HG03469 (cell line): ENCODE measurements around the gene FAM3D.

Experiments
- ATAC-seq: cut with Tn5 transposase; IDR thresholded peaks from one replicate; pipeline ENCODE4 v1.9.1; 2021; ENCODE audit warnings: mild to moderate bottlenecking, moderate library complexity, moderate number of reproducible peaks; ENCODE audit not compliant: unreplicated experiment

Gene FAM3D

GRCh38 chr3:58657571-58658141 lies 8.9 kb downstream of the FAM3D start:
- no peak for ATAC-seq

DNA sequence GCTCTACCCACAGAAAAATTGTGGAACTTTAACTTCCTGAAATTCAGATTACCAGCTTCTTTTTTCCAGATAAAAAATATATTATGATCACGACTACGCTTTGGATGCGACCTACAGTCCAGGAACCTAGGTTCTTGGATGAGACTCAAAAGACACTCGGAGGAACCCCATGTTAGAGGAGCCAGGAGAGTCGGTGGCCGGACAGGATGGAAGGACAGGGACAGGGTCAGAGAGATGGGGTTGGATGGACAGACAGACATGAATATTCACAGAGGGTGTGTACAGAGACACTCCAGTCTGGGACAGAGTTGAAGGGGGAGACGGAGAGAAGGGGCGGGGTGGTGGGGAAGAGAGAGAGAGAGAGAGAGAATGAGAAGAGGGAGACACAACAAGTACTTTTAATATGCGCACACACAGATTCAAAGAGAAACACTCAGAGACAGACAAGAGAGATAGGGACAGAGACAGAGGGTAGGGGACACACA lies 9.5 kb downstream of the FAM3D start:
- ATAC-seq: no peak

- no peak for ATAC-seq
Measured at GRCh38 chr3:58656631-58657030, 9.9 kb downstream of the FAM3D start.

- no peak for ATAC-seq
Measured at GRCh38 chr3:58654466-58654865, 12.1 kb downstream of the FAM3D start.

DNA sequence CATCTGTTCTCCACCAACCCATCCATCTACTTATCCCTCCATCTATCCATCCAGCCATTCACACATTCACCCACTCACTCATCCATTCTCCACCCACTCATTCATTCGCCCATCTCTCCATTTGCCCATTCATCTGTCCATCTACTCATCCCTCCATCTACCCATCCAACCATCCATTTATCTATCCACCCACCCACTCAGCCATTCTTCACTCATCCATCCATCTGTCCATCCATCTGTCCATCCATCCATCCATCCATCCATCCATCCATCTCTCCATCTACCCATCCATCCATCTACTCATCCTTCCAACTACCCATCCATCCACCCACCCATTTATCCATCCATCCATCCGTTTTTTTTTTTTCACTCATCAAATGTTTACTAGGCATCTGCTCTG lies 13.9 kb downstream of the FAM3D start:
- no peak for ATAC-seq

DNA sequence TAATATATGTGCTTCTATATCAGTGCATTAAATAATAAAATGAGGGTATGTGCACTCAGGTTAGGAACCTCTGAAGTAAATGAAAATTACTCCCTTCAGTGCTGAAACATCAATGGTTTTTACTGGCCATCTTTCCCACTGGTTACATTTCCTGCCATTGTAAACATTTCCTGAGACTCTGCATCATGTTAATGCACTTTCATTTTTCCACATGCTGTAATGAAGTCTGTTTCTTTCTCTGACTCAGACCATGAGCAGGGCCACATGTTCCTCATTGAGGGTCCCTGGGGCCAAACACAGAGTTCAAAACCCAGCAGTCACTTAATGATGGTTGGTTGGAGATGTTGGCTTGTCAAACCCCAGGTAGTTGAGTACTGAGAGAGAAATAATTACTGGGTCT lies 15.3 kb downstream of the FAM3D start:
- ATAC-seq: no peak

GRCh38 chr3:58647381-58648141 lies 19.0 kb downstream of the FAM3D start:
- no peak for ATAC-seq

- ATAC-seq: no peak
Measured at GRCh38 chr3:58646503-58646902, 20.1 kb downstream of the FAM3D start.

GRCh38 chr3:58645726-58646125 lies 20.8 kb downstream of the FAM3D start:
- no peak for ATAC-seq

GRCh38 chr3:58642846-58643245 lies 23.7 kb downstream of the FAM3D start:
- no peak for ATAC-seq

- no peak for ATAC-seq
Measured at GRCh38 chr3:58640700-58641372, 25.7 kb downstream of the FAM3D start.

- no peak for ATAC-seq
Measured at GRCh38 chr3:58639842-58640241, 26.7 kb downstream of the FAM3D start.

DNA sequence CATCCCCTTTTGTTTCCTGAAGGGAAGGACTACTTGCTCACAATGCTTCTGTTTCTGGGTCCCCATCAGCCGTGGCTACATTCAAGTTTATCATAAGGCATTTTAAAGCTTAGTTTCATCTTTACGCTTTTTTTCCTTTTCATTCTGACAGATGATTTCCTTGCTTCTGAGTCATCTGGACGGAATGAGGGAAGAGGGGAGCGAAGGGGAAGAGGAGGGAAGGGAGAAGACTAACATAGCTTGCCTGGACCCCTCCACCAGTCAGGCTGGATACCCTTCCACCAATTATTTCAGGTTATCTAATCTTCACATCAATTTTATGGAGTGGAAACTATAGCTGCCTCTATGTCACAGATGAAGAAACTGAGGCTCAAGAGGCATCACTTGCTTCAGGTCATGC lies 27.6 kb downstream of the FAM3D start:
- ATAC-seq: no peak

- ATAC-seq: no peak
Measured at GRCh38 chr3:58638591-58638990, 28.0 kb downstream of the FAM3D start.

DNA sequence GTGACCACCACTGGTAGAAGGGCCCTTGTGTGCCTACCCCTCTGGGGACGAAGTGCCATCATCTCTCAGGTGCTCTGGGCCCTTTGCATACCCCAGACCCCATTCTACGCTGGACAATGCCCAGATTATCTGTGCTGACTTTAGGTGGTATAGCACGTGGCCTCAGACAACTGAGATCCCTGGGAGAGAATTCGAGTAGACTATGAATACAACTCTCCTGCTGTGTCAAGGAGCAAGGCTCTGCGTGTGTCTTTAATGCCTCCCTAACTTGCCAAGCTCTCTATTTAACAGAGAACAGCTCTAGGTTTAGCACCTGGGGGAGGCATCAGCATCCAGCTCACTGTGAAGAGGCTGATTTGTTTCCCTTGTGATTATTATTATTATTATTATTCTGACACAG lies 29.1 kb downstream of the FAM3D start:
- ATAC-seq: no peak

DNA sequence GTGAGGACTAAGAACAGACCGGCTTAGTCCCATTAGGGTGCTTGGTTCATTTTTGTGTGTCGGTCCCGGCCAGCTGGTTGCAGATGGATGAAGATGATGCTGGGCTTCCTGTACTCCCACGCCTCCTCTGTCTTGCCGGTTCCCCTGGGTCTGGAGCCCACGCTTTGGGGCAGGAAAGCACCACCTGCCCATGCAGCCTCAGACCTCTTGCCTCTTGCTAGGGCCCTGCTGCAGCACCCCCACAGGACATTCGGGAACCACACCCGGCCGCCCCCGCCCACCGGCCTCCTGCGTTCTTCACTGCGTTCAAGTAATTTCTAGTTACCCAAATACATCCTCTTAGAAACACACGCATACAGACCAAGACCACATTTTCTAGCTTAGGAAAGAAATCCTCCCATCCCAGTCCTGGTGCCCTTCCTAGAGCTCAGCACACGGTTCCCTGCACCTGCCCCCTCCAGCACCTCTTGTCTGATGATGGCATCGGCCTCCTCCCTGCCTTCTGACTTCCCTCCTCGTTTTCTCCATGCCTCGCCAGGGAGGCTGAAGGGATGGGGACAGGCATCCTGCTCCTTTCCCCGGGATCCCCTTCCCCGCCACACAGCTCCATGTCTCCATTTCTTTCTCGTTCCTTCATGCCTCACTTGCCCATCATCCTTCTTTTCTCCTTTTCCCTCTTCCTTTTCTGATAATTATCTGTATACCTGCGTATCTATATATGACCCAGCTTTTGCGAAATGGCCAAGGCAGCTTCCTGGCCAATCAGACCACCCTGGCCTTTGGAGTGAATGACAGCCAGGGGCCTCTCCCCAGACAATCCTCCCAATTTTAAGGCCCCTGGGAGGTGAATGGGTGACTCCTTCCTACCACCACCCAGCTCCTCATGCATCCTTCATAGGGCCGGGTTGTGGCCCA lies 30.9 kb downstream of the FAM3D start:
- no peak for ATAC-seq

GRCh38 chr3:58633157-58633865 lies 33.3 kb downstream of the FAM3D start:
- ATAC-seq: no peak

GRCh38 chr3:58631742-58632141 lies 34.8 kb downstream of the FAM3D start:
- no peak for ATAC-seq

DNA sequence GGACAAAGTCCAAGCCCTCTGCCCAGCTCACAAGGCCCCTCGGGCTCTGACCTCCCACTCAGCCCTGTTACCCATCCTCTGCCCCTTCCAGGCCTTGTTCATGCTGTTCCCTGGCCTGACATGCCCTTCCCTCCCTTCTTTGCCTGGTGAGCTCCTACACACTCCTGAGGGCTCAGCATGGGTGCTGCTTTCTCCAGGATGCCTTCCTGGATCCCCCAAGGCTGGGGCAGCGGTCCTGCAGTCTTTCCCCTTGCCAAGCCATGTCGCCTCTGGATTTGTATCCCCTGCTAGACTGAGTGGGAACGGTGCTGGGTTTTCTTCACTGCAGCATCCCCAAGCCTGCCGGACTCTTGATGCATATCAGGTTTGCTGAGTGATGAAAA lies 35.9 kb downstream of the FAM3D start:
- no peak for ATAC-seq

- ATAC-seq: no peak
Measured at GRCh38 chr3:58630076-58630709, 36.4 kb downstream of the FAM3D start.
